ENCODE data around the gene TLE4. TPM values are rescaled to one million over a fixed set of nuclear protein-coding genes. Genes with fewer than 3 reads are reported as not detected.

TLE4 gene
- total RNA-seq, 1 donor from 2014 or later, result 98.5 TPM

- Histone ChIP-seq H3K9me3 (ENCODE audit: insufficient read depth, low read depth, low read length) (no peaks in the 10 kb centered on the region), H3K79me2 (ENCODE audit: insufficient read depth, low read length) (peaks cover 13% of the 10 kb centered on the region), H3K36me3 (ENCODE audit: insufficient read depth, low read length) (no peaks in the 10 kb centered on the region), H4K20me1 (ENCODE audit: insufficient read depth, low read length) (peaks cover 32% of the 10 kb centered on the region), H2AFZ (ENCODE audit: low read depth, low read length) (no peak overlapping the region), H3K4me2 (ENCODE audit: low read length) (no peak overlapping the region), H3K27me3 (ENCODE audit: insufficient read depth, low read length) (no peaks in the 10 kb centered on the region), H3K4me3 (ENCODE audit: insufficient read depth, low read depth, low read length) (no peak overlapping the region), H3K9ac (ENCODE audit: low read length) (no peak overlapping the region), H3K4me1 (ENCODE audit: insufficient read depth, low read length) (peaks cover 27% of the 10 kb centered on the region), H3K27ac (ENCODE audit: low read depth, low read length) (no peak overlapping the region)
- TF ChIP-seq EZH2 (IDR thresholded peaks at IDR 0.05; ENCODE audit: insufficient read depth, low read length), result no peak
- TF ChIP-seq CTCF (IDR thresholded peaks at IDR 0.05; ENCODE audit: insufficient read depth, low read depth, low read length), result no peak
- Mint-ChIP-seq H3K9me3 (ENCODE audit: unreplicated experiment) (no peaks in the 10 kb centered on the region), H3K4me3 (ENCODE audit: unreplicated experiment) (peak overlapping the region; percentile 57), H3K36me3 (ENCODE audit: low read depth, unreplicated experiment) (peaks cover 15% of the 10 kb centered on the region), H3K4me1 (ENCODE audit: low read depth, unreplicated experiment) (peaks cover 82% of the 10 kb centered on the region), H3K27me3 (ENCODE audit: low read depth, unreplicated experiment) (no peaks in the 10 kb centered on the region), H3K27ac (ENCODE audit: unreplicated experiment) (peak overlapping the region; percentile 98)
- no peak for FAIRE-seq
- DNase-seq (ENCODE audit: low read depth), result no peak
Measured at GRCh38 chr9:79695531-79696175, 123.9 kb downstream of the TLE4 start.

- Histone ChIP-seq H3K4me1 (ENCODE audit: insufficient read depth, low read length) (peaks cover 12% of the 10 kb centered on the region), H3K9ac (ENCODE audit: low read length) (no peak overlapping the region), H2AFZ (ENCODE audit: low read depth, low read length) (no peak overlapping the region), H3K4me3 (ENCODE audit: insufficient read depth, low read depth, low read length) (no peak overlapping the region), H3K79me2 (ENCODE audit: insufficient read depth, low read length) (peaks cover 13% of the 10 kb centered on the region), H3K4me2 (ENCODE audit: low read length) (no peak overlapping the region), H4K20me1 (ENCODE audit: insufficient read depth, low read length) (peaks cover 37% of the 10 kb centered on the region), H3K36me3 (ENCODE audit: insufficient read depth, low read length) (no peaks in the 10 kb centered on the region), H3K9me3 (ENCODE audit: insufficient read depth, low read depth, low read length) (no peaks in the 10 kb centered on the region), H3K27me3 (ENCODE audit: insufficient read depth, low read length) (no peaks in the 10 kb centered on the region), H3K27ac (ENCODE audit: low read depth, low read length) (no peak overlapping the region)
- Mint-ChIP-seq H3K4me3 (ENCODE audit: unreplicated experiment) (no peak overlapping the region), H3K4me1 (ENCODE audit: low read depth, unreplicated experiment) (peaks cover 57% of the 10 kb centered on the region), H3K36me3 (ENCODE audit: low read depth, unreplicated experiment) (peaks cover 11% of the 10 kb centered on the region), H3K9me3 (ENCODE audit: unreplicated experiment) (no peaks in the 10 kb centered on the region), H3K27ac (ENCODE audit: unreplicated experiment) (no peak overlapping the region), H3K27me3 (ENCODE audit: low read depth, unreplicated experiment) (no peaks in the 10 kb centered on the region)
- TF ChIP-seq CTCF (IDR thresholded peaks at IDR 0.05; ENCODE audit: insufficient read depth, low read depth, low read length) (no peak), EZH2 (IDR thresholded peaks at IDR 0.05; ENCODE audit: insufficient read depth, low read length) (no peak)
- DNase-seq (ENCODE audit: low read depth) (no peak), FAIRE-seq (no peak)
Measured at GRCh38 chr9:79698967-79699366, 127.2 kb downstream of the TLE4 start.

GRCh38 chr9:79699479-79699878 lies 127.7 kb downstream of the TLE4 start:
- Mint-ChIP-seq H3K9me3 (ENCODE audit: unreplicated experiment) (no peaks in the 10 kb centered on the region), H3K36me3 (ENCODE audit: low read depth, unreplicated experiment) (peaks cover 12% of the 10 kb centered on the region), H3K4me3 (ENCODE audit: unreplicated experiment) (no peak overlapping the region), H3K27ac (ENCODE audit: unreplicated experiment) (no peak overlapping the region), H3K4me1 (ENCODE audit: low read depth, unreplicated experiment) (peaks cover 52% of the 10 kb centered on the region), H3K27me3 (ENCODE audit: low read depth, unreplicated experiment) (no peaks in the 10 kb centered on the region)
- no peak for TF ChIP-seq CTCF (IDR thresholded peaks at IDR 0.05; ENCODE audit: insufficient read depth, low read depth, low read length)
- TF ChIP-seq EZH2 (IDR thresholded peaks at IDR 0.05; ENCODE audit: insufficient read depth, low read length), result no peak
- Histone ChIP-seq H3K4me3 (ENCODE audit: insufficient read depth, low read depth, low read length) (no peak overlapping the region), H3K4me1 (ENCODE audit: insufficient read depth, low read length) (peaks cover 7% of the 10 kb centered on the region), H2AFZ (ENCODE audit: low read depth, low read length) (no peak overlapping the region), H3K36me3 (ENCODE audit: insufficient read depth, low read length) (no peaks in the 10 kb centered on the region), H3K79me2 (ENCODE audit: insufficient read depth, low read length) (peaks cover 13% of the 10 kb centered on the region), H3K9me3 (ENCODE audit: insufficient read depth, low read depth, low read length) (no peaks in the 10 kb centered on the region), H3K4me2 (ENCODE audit: low read length) (no peak overlapping the region), H3K27me3 (ENCODE audit: insufficient read depth, low read length) (no peaks in the 10 kb centered on the region), H4K20me1 (ENCODE audit: insufficient read depth, low read length) (peaks cover 37% of the 10 kb centered on the region), H3K27ac (ENCODE audit: low read depth, low read length) (no peak overlapping the region), H3K9ac (ENCODE audit: low read length) (no peak overlapping the region)
- FAIRE-seq (no peak), DNase-seq (ENCODE audit: low read depth) (no peak)
